ENCODE measurements around the gene SPOCK1.

Gene SPOCK1

GRCh38 chr5:137344723-137345322 is 154.3 kb downstream of the SPOCK1 start:
- Histone ChIP-seq H3K27me3 (no peaks in the 10 kb centered on the region), H3K9me3 (no peaks in the 10 kb centered on the region), H3K4me1 (ENCODE audit: control insufficient read depth in 1 of 2, insufficient read depth in 1 of 2, low read depth in 1 of 2, low read length in 1 of 2) (no peaks in the 10 kb centered on the region), H3K36me3 (no peaks in the 10 kb centered on the region), H3K27ac (no peak overlapping the region), H3K4me3 (ENCODE audit: low read depth in 1 of 2, low read length in 1 of 2) (no peak overlapping the region)
- no peak for TF ChIP-seq CTCF (IDR thresholded peaks at IDR 0.05)

- Histone ChIP-seq H3K27me3 (no peaks in the 10 kb centered on the region), H3K9me3 (no peaks in the 10 kb centered on the region), H3K27ac (no peak overlapping the region), H3K36me3 (no peaks in the 10 kb centered on the region), H3K4me1 (ENCODE audit: control insufficient read depth in 1 of 2, insufficient read depth in 1 of 2, low read depth in 1 of 2, low read length in 1 of 2) (no peaks in the 10 kb centered on the region), H3K4me3 (ENCODE audit: low read depth in 1 of 2, low read length in 1 of 2) (no peak overlapping the region)
- no peak for TF ChIP-seq CTCF (IDR thresholded peaks at IDR 0.05)
These were observed 155.1 kb downstream of the SPOCK1 start for GRCh38 chr5:137344021-137344420.

GRCh38 chr5:137342764-137343163 is 156.4 kb downstream of the SPOCK1 start:
- no peak overlapping the region for H3K4me3 ChIP-seq (ENCODE audit: low read depth in 1 of 2, low read length in 1 of 2)
- TF ChIP-seq CTCF (IDR thresholded peaks at IDR 0.05): no peak
- no peaks in the 10 kb centered on the region for H3K9me3 ChIP-seq
- no peaks in the 10 kb centered on the region for H3K27me3 ChIP-seq
- H3K4me1 ChIP-seq (ENCODE audit: control insufficient read depth in 1 of 2, insufficient read depth in 1 of 2, low read depth in 1 of 2, low read length in 1 of 2): no peaks in the 10 kb centered on the region
- H3K36me3 ChIP-seq: no peaks in the 10 kb centered on the region
- no peak overlapping the region for H3K27ac ChIP-seq

GRCh38 chr5:137341831-137342230 is 157.3 kb downstream of the SPOCK1 start:
- H3K9me3 ChIP-seq: no peaks in the 10 kb centered on the region
- no peak overlapping the region for H3K4me3 ChIP-seq (ENCODE audit: low read depth in 1 of 2, low read length in 1 of 2)
- no peaks in the 10 kb centered on the region for H3K27me3 ChIP-seq
- TF ChIP-seq CTCF (IDR thresholded peaks at IDR 0.05): no peak
- no peaks in the 10 kb centered on the region for H3K36me3 ChIP-seq
- H3K4me1 ChIP-seq (ENCODE audit: control insufficient read depth in 1 of 2, insufficient read depth in 1 of 2, low read depth in 1 of 2, low read length in 1 of 2): no peaks in the 10 kb centered on the region
- H3K27ac ChIP-seq: no peak overlapping the region

- no peak for TF ChIP-seq CTCF (IDR thresholded peaks at IDR 0.05)
- H3K4me1 ChIP-seq (ENCODE audit: control insufficient read depth in 1 of 2, insufficient read depth in 1 of 2, low read depth in 1 of 2, low read length in 1 of 2): no peaks in the 10 kb centered on the region
- H3K36me3 ChIP-seq: no peaks in the 10 kb centered on the region
- no peak overlapping the region for H3K4me3 ChIP-seq (ENCODE audit: low read depth in 1 of 2, low read length in 1 of 2)
- H3K9me3 ChIP-seq: no peaks in the 10 kb centered on the region
- H3K27me3 ChIP-seq: no peaks in the 10 kb centered on the region
- no peak overlapping the region for H3K27ac ChIP-seq
These were observed 158.2 kb downstream of the SPOCK1 start for GRCh38 chr5:137340881-137341280.
